Tibial artery (tissue), 4 donors: ENCODE measurements around the gene MGAT5.

Experiments
- DNase-seq, 2 donors: peaks; one replicate each; pipeline ENCODE4 v3.0.0-alpha.2; 2019
- H3K27ac ChIP-seq, 2 donors: fragments of 200-600 bp; sonication (generic) in 1 of 2; 1 replicate in 1 of 2; 2 replicates in 1 of 2; pipeline ENCODE4 v1.5.1; 2018 to 2019; ENCODE audit warnings: mild to moderate bottlenecking in 1 of 2
- H3K27me3 ChIP-seq, 2 donors: fragments of 200-600 bp; sonication (generic) in 1 of 2; one replicate each; pipeline versions ENCODE4 v1.5.1 to v1.6.0; 2016 to 2019
- H3K36me3 ChIP-seq, 3 donors: fragments of 200-600 bp; sonication (generic) in 2 of 3; one replicate each; pipeline ENCODE4 v1.5.1; 2016 to 2019; ENCODE audit warnings: mild to moderate bottlenecking in 2 of 3
- H3K4me1 ChIP-seq, 4 donors: fragments of 200-600 bp; sonication (generic) in 2 of 4; 1 replicate in 3 of 4; 2 replicates in 1 of 4; pipeline ENCODE4 v1.5.1; 2016 to 2019
- H3K4me3 ChIP-seq, 2 donors: fragments of 200-600 bp; sonication (generic) in 1 of 2; 1 replicate in 1 of 2; 2 replicates in 1 of 2; pipeline ENCODE4 v1.5.1; 2018 to 2019; ENCODE audit warnings: mild to moderate bottlenecking in 2 of 2
- H3K9me3 ChIP-seq, 3 donors: fragments of 200-600 bp; sonication (generic) in 1 of 3; one replicate each; pipeline ENCODE4 v1.5.1; 2016 to 2019
- CTCF ChIP-seq, 2 experiments: fragments of 200-600 bp in 1 of 2; fragments of 450-650 bp in 1 of 2; IDR thresholded peaks; one replicate each; pipeline ENCODE4 v1.5.1; 2017 to 2019; ENCODE audit warnings: antibody characterized with exemption in 2 of 2, mild to moderate bottlenecking in 1 of 2, moderate library complexity in 1 of 2
- intact Hi-C: fragments of 100-400 bp; cut with DNase I; formaldehyde crosslinking; loops from one replicate; pipeline ENCODE4 v1.15.0; 2023; ENCODE audit warnings: low total_unique reads

MGAT5 gene

GRCh38 chr2:134489732-134490384 is 236.0 kb downstream of the MGAT5 start:
- intact Hi-C loops = no loop called here

GRCh38 chr2:134490559-134490958 is 236.7 kb downstream of the MGAT5 start:
- no peak overlapping the region for H3K27ac ChIP-seq
- H3K4me1 ChIP-seq = no peaks in the 10 kb centered on the region
- intact Hi-C loops = no loop called here
- no peak overlapping the region for H3K4me3 ChIP-seq
- no peak for TF ChIP-seq CTCF (IDR thresholded peaks at IDR 0.05)
- DNase-seq = no peak
- no peaks in the 10 kb centered on the region for H3K36me3 ChIP-seq
- H3K27me3 ChIP-seq = no peaks in the 10 kb centered on the region
- no peaks in the 10 kb centered on the region for H3K9me3 ChIP-seq

More at GRCh38 chr2:134489732-134490384, 236.0 kb downstream of the MGAT5 start:
- no peaks in the 10 kb centered on the region for H3K27me3 ChIP-seq
- H3K27ac ChIP-seq = no peak overlapping the region
- no peak for TF ChIP-seq CTCF (IDR thresholded peaks at IDR 0.05)
- H3K36me3 ChIP-seq = no peaks in the 10 kb centered on the region
- DNase-seq = no peak
- H3K4me3 ChIP-seq = no peak overlapping the region
- H3K4me1 ChIP-seq = no peaks in the 10 kb centered on the region
- no peaks in the 10 kb centered on the region for H3K9me3 ChIP-seq

GRCh38 chr2:134491022-134491421 is 237.2 kb downstream of the MGAT5 start:
- Histone ChIP-seq H3K9me3 (no peaks in the 10 kb centered on the region), H3K4me1 (no peaks in the 10 kb centered on the region), H3K27me3 (no peaks in the 10 kb centered on the region), H3K4me3 (no peak overlapping the region), H3K27ac (no peak overlapping the region), H3K36me3 (no peaks in the 10 kb centered on the region)
- intact Hi-C loops = no loop called here
- TF ChIP-seq CTCF (IDR thresholded peaks at IDR 0.05) = no peak
- DNase-seq = no peak

GRCh38 chr2:134491771-134492441 is 238.0 kb downstream of the MGAT5 start:
- no peaks in the 10 kb centered on the region for H3K27me3 ChIP-seq
- H3K4me3 ChIP-seq = no peak overlapping the region
- H3K36me3 ChIP-seq = no peaks in the 10 kb centered on the region
- no peak overlapping the region for H3K27ac ChIP-seq
- intact Hi-C loops = no loop called here
- no peak for DNase-seq
- no peaks in the 10 kb centered on the region for H3K9me3 ChIP-seq
- TF ChIP-seq CTCF (IDR thresholded peaks at IDR 0.05) = no peak
- H3K4me1 ChIP-seq = no peaks in the 10 kb centered on the region

GRCh38 chr2:134493797-134494196 is 239.9 kb downstream of the MGAT5 start:
- TF ChIP-seq CTCF (IDR thresholded peaks at IDR 0.05) = no peak
- H3K4me1 ChIP-seq = no peaks in the 10 kb centered on the region
- no peaks in the 10 kb centered on the region for H3K36me3 ChIP-seq
- no peak overlapping the region for H3K4me3 ChIP-seq
- intact Hi-C loops = no loop called here
- no peak for DNase-seq
- H3K27me3 ChIP-seq = no peaks in the 10 kb centered on the region
- H3K27ac ChIP-seq = no peak overlapping the region
- H3K9me3 ChIP-seq = no peaks in the 10 kb centered on the region
